HCT116 (cell line): Measurements from ENCODE around the gene ATG14.

Source experiments
- CTCF ChIP-seq, 3 experiments: fragments of 200-600 bp in 1 of 3; sonication (generic) in 1 of 3; IDR thresholded peaks in 2 of 3; conservative IDR thresholded peaks in 1 of 3; 2 replicates each; pipeline ENCODE4 v1.5.1; 2012 to 2017; ENCODE audit warnings: low read depth in 2 of 3, low read length in 2 of 3, antibody characterized with exemption in 1 of 3, borderline replicate concordance in 1 of 3, control low read depth in 1 of 3, mild to moderate bottlenecking in 1 of 3, mixed read lengths in 1 of 3, mixed run types in 1 of 3, moderate library complexity in 1 of 3; ENCODE audit not compliant: insufficient read depth in 1 of 3
- TF ChIP-seq, protein P1 (sequence below): IDR thresholded peaks from 2 replicates; pipeline ENCODE4 v1.6.1; 2012

GRCh38 chr14:55349565-55349964 lies 62.1 kb downstream of the ATG14 start:
- no peak for TF ChIP-seq CTCF (IDR thresholded peaks at IDR 0.05 in 2 of 3, conservative IDR thresholded peaks at IDR 0.05 in 1 of 3; ENCODE audit: borderline replicate concordance in 1 of 3, insufficient read depth in 1 of 3, low read depth in 2 of 3, low read length in 2 of 3)
- TF ChIP-seq, protein P1, sequence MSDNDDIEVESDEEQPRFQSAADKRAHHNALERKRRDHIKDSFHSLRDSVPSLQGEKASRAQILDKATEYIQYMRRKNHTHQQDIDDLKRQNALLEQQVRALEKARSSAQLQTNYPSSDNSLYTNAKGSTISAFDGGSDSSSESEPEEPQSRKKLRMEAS: no peak
